ENCODE results near the gene HDGFL2.

Gene HDGFL2

GRCh38 chr19:4471403-4472173 lies 509 bp upstream of the HDGFL2 start:
- DNase-seq: peak; percentile 100

DNA sequence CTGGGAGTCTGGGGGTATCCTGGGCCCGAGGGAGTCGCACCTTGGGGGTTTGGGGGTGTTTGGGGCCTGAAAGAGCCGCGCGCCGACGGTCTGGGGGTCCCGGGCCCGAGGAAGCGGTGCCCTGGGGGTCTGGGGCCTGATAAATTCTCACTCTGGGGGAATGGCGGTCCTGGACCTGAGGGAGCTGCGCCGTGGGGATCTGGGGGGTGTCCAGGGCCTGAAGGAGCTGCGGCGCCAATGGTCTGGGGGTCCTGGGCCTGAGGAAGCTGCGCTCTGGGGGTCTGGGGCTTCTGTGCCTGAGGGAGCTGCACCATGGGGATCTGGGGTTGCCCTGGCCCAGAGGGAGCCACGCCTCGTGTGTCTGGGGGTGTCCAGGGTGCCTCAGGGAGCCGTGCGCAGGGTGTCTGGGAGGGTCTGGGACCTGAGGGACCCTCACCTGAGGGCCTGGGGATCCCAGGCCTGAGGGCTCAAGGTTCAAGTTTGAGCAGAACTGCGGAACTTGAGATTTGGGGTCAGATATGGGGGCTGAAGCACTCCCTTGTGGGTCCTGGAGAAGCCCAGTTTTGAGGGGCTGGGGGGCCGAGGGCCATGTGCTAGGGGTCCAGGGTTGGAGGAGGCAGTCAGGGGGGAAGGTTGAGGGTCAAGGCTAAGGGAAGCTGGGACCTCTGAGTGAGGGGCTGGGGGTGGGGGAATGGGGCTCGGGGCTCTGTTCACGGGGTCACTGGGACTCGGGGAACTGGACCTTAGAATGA lies 1.1 kb downstream of the HDGFL2 start:
- no peak for DNase-seq

DNA sequence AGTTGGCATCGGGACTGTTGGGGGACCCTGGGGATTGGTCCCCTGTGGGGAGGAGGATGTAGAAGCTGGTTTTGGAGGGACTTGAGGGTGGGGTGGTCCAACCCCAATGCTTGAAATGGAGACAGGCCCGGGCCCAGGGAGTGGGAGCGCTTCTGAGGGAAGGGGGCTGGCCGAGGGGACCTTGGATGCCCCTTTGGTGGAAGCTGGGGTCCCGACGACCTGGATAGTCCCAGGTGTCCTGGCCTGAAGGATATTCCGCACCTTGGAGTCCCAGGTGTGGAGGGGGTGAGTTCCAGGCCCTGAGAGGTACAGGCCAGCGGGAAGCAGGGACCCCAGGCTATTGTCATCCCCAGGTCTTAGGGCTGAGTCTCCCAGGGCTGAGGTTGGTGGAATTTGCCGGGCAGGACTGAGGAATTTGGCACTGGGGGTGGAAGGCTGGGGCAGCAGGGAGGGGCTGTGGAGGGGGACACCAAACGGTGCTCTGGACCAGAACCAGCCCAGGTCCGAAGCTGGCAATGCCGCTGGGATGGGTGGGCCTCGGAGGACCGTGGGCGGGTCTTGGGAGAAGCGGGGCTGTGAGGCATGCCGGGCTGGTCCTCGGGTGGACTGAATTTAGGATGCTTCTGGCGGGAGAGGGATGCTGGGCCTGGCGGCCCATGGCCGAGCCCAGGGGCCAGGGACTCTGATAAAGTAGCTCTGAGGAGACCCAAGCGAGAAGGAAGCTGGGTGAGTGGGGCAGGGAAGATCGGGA lies 1.8 kb downstream of the HDGFL2 start:
- no peak for DNase-seq

GRCh38 chr19:4474514-4475022 lies 2.5 kb downstream of the HDGFL2 start:
- DNase-seq: peak; percentile 74

- no peak for DNase-seq
Measured at GRCh38 chr19:4477034-4477801, 5.1 kb downstream of the HDGFL2 start.

DNA sequence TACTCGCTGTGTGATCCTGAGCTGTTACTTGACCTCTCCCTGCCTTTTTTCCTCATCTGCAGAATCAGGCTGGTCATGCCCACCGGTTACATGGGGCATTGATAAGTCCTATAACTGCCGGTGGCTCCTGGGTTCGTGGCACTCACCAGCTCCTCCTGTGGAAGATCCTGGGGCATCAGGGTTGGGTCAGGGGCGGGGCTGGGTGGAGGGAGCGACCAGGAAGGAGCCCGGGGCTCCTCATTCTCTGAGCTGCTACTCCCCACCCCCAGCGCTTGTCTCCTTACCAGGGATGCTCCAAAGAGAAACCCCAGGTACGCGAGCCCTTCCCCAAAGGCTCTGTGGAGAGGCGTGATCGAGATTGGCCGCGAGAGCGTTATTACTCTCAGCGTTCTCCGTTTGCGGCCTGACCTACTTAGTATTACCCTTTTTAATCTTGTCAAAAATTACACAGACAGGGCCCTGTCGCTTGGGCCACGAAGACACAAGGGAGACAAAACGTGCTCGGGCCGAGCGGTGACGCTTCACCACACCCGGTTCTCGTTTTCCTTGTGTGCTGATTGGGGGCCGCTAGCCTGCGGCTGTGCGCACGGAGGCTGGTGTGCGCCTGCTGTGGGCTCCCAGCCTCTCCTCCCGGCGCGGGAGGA lies 10.7 kb downstream of the HDGFL2 start:
- DNase-seq: no peak

DNA sequence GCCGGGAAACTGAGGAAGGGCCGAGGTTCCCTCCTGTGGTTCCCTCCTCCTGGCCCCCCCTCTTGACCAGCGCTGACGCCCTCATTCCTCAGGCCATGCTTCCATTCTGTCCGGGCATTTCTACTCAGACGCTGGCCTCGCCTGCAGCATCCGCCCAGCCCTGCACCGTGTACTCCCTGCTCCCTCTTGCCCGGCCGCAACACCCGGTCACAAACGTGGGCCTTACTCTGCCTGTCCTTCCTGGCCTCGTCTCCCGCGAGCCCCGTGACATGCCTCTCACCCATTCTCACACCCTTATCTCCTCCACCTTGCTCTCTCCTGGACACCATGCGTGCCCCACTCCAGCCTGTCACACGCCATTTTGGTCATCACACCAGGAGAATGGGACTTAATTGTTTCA lies 11.3 kb downstream of the HDGFL2 start:
- DNase-seq: no peak

DNA sequence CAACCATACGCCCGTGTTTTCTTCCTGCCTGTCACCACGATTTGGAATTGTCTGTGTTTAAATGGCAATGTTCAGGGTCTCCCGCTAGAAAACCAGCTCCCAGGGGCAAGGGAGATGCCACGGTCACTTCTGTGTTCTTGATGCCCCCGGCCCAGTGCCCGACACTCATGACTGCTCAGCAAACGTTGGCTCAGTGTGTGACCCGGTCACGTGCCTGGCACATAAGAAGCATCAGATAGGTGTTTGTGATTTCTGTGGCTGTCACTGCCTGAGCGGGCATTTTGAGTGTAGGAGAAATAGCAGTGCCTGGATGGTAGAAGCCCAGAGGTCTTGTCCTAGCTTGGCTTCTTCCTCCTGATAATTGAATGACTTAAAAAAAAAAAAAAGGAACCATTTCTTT lies 15.5 kb downstream of the HDGFL2 start:
- no peak for DNase-seq

DNA sequence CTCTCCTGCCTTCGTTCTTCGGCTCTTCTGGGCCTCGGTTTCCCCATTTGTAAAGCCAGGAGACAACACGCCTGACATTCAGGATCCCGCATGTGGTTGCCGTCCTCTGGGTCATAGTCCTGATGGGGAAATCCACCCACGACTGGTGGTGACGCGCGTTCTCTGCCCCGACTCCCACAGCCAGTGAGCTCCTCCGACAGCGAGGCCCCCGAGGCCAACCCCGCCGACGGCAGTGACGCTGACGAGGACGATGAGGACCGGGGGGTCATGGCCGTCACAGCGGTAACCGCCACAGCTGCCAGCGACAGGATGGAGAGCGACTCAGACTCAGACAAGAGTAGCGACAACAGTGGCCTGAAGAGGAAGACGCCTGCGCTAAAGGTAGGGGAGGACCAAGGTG lies 16.4 kb downstream of the HDGFL2 start:
- no peak for DNase-seq

- DNase-seq: no peak
Measured at GRCh38 chr19:4491446-4491845, 19.3 kb downstream of the HDGFL2 start.

GRCh38 chr19:4492337-4493103 lies 20.4 kb downstream of the HDGFL2 start:
- DNase-seq: no peak

DNA sequence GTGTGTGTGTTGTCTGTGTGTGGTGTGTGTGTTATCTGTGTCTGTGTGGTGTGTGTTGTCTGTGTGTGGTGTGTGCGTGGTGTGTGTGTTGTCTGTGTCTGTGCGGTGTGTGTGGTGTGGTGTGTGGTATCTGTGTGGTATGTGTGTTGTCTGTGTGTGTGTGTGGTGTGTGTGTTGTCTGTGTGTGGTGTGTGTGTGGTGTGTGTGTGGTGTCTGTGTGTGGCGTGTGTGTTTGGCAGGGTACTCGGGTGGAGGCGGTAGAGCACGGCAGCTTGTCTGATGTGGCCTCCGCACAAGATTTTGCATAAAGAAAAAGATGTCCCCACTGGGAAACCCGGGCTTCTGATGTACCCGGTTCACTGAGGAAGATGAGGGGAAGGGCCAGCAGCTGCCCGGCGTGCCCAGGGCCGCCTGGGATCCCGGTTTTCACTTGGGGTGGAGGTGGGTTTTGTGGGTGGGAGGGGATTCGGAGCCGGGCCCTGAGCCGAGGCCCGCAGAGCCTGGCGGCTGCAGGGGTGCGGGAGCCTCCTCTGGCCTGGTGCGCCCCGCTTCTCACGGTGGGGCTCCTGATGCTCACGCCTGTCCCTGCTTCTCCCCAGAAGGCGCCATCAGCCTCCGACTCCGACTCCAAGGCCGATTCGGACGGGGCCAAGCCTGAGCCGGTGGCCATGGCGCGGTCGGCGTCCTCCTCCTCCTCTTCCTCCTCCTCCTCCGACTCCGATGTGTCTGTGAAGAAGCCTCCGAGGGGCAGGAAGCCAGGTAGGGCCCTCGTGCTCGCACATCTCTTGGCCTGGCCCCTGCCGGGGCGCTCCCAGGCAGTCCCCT lies 21.2 kb downstream of the HDGFL2 start:
- no peak for DNase-seq

- no peak for DNase-seq
Measured at GRCh38 chr19:4493929-4494690, 22.0 kb downstream of the HDGFL2 start.

DNA sequence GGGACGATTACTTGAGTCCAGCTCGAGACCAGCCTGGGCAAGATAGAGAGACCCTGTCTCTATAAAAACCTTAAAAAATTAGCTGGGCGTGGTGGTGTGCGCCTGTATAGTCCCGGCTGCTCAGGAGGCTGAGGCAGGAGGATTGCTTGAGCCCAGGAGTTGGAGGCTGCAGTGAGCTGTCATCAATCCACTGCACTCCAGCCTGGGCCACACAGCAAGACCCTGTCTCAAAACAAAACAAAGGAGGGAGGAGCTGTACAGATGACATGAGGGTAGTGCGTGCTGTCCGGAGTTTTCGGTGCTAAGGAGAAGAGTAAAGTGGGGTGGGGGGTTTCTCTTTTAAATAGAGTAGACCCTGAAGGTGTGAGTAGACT lies 22.6 kb downstream of the HDGFL2 start:
- DNase-seq: no peak

GRCh38 chr19:4495471-4495870 lies 23.4 kb downstream of the HDGFL2 start:
- no peak for DNase-seq

- DNase-seq: no peak
Measured at GRCh38 chr19:4496304-4496703, 24.2 kb downstream of the HDGFL2 start.

- DNase-seq: no peak
Measured at GRCh38 chr19:4497770-4498389, 25.8 kb downstream of the HDGFL2 start.

DNA sequence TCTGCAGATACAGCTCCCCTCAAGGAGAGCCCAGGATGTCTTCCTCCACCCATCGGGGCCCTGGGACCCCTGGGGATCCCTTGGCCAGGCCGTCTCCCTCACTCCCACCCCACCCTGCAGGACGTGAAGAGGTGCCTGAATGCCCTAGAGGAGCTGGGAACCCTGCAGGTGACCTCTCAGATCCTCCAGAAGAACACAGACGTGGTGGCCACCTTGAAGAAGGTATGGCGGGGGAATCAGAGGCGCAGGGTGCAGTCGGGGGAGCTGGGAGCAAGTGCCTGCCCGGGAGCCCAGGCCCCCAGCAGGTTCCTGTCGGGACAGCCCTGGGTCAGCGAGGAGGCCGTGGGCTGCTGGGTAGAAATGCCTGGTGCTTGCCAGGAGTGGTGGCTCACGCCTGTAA lies 26.6 kb downstream of the HDGFL2 start:
- no peak for DNase-seq

DNA sequence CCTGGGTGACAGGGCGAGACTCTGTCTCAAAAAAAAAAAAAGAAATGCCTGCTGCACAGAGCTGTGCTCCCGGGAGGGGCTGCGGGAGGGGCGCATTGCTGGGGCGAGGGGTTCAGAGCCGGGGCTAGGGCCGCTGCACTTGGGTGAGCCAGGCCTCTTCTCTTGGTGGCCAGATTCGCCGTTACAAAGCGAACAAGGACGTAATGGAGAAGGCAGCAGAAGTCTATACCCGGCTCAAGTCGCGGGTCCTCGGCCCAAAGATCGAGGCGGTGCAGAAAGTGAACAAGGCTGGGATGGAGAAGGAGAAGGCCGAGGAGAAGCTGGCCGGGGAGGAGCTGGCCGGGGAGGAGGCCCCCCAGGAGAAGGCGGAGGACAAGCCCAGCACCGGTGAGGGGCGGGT lies 27.2 kb downstream of the HDGFL2 start:
- DNase-seq: no peak
